Measurements from ENCODE around the gene TNS1. TPM values are rescaled to one million over a fixed set of nuclear protein-coding genes. Genes with fewer than 3 reads are reported as not detected.
A peak's percentile ranks its signal among the peaks of the same experiment; 100 is the strongest.

The TNS1 gene
- total and polyA plus RNA-seq, 10 of the 15 experiments (the other 5 are each of a cell fraction or from before 2014, with no cell fraction given): 0.05 to 0.44 TPM; not detected in 8

DNA sequence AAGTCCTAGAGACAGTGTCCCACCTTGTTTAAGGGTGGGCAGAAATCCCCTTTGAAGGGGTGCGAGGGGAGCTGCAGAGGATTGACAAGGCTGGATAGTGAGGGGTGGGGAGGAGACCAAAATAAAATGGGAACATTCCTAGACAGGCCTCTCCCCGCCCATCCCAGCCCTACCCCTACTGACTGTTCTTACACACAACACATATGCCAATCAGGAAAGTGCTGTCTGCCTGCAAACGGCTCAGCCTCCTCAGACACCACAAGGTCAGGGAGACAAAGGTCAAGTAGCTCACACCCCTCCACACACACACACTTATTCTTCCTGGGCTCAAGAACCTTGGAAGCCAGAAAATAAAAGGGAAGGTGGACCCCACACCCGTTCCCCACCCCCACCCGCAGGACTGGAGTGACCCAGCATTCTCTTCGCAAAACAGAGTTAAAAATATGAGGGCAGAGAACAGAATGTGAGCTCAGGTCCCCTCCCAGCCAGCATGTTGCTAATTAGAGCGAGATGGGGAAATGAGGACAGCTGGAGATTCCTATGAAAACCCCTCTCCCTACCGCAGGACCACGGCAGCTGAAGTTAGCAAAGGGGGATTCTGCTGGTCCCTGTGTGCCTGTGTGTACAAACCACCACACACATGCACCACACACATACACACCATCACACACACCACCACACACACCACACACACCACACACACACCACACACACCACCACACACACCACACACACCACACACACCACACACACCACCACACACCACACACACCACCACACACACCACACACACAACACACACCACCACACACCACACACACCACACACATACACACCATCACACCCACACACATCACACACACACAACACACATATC is 197.8 kb downstream of the TNS1 start:
- Histone ChIP-seq H2AFZ (ENCODE audit: control insufficient read depth, low read depth, low read length) (no peak overlapping the region), H3K36me3 (ENCODE audit: control insufficient read depth in 2 of 2, insufficient read depth in 2 of 2, low read length in 1 of 2) (no peaks in the 10 kb centered on the region), H4K20me1 (ENCODE audit: control insufficient read depth, insufficient read depth) (no peaks in the 10 kb centered on the region), H3K4me1 (ENCODE audit: control insufficient read depth, insufficient read depth, low read length) (no peaks in the 10 kb centered on the region), H3K9ac (ENCODE audit: control insufficient read depth, insufficient read depth, low read length) (no peak overlapping the region), H3K27ac (ENCODE audit: control insufficient read depth, insufficient read depth) (no peak overlapping the region), H3K27me3 (replicated peaks in 1 of 2; ENCODE audit: control insufficient read depth in 2 of 2, insufficient read depth in 2 of 2, low read length in 1 of 2) (0 out of 4 replicates have a peak, but pooled peaks cover 0 to 2% of the 10 kb centered on the region in 2 experiments), H3K4me2 (ENCODE audit: control insufficient read depth, insufficient read depth) (no peak overlapping the region), H3K79me2 (ENCODE audit: control insufficient read depth, insufficient read depth, low read length) (no peaks in the 10 kb centered on the region), H3K4me3 (no peak overlapping the region), H3K9me3 (replicated peaks; ENCODE audit: control insufficient read depth, insufficient read depth, low read length) (no peaks in the 10 kb centered on the region)
- DNase-seq (ENCODE audit: low read depth, low spot score) (no peak), ATAC-seq (no peak), FAIRE-seq (peak; percentile 89)
- BruUV-seq (replicated peaks): no TSS peak
- in situ Hi-C loops (cut with MboI): no loop called here
- ChIA-PET POLR2A (interaction anchor here (0.6 kb wide), 1 partner anchor 344 kb away, joined by 4 read pairs; no protein-coding TSS in a partner anchor), RAD21 (ENCODE audit: unreplicated experiment) (interaction anchor here (0.6 kb wide), 1 partner anchor 12 kb away, joined by 3 read pairs; no protein-coding TSS in a partner anchor), SMC1A (ENCODE audit: uncharacterized antibody, unreplicated experiment) (no interaction called here), CTCF (interaction anchor here (0.8 kb wide), 1 partner anchor 184 kb away, joined by 3 read pairs; no protein-coding TSS in a partner anchor)
- WGBS (ENCODE audit: insufficient coverage, insufficient replicate concordance, low lambda C conversion rate, missing lambda C conversion rate): 21% methylated on average over 9 of the region's 9 CpGs
- TF ChIP-seq SMAD5 (IDR thresholded peaks at IDR 0.05; ENCODE audit: low read depth): no peak
- TF ChIP-seq SIX5 (IDR thresholded peaks at IDR 0.05; ENCODE audit: low read depth, low read length, severe bottlenecking): no peak
- TF ChIP-seq RUNX3 (IDR thresholded peaks at IDR 0.05; ENCODE audit: low read length): peak; percentile 45
- intact Hi-C loops (cut with micrococcal nuclease; ENCODE audit: unreplicated experiment): no loop called here

DNA sequence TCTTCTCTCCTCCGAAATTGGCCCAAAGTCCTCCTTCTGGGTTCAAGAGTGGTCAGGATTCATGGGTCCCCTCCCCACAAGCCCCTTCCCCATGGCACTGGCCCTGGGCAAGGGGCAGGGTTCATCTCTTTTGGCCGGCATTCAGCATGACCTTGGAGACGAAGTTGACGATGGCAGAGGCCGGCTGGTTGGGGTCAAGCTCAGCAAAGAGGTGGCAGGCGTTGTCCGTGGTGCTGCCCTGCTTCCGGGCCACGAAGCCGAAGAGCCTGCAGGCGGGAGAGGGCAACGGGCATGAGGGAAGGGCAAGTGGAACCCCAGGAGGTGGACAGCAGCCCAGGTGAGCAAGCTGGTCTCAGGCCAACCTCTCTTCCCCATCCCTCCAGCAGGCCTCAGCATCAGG is 198.5 kb downstream of the TNS1 start:
- Histone ChIP-seq H3K4me1 (ENCODE audit: control insufficient read depth, insufficient read depth, low read length) (no peaks in the 10 kb centered on the region), H3K9ac (ENCODE audit: control insufficient read depth, insufficient read depth, low read length) (no peak overlapping the region), H3K36me3 (ENCODE audit: control insufficient read depth in 2 of 2, insufficient read depth in 2 of 2, low read length in 1 of 2) (no peaks in the 10 kb centered on the region), H3K27ac (ENCODE audit: control insufficient read depth, insufficient read depth) (no peak overlapping the region), H4K20me1 (ENCODE audit: control insufficient read depth, insufficient read depth) (no peaks in the 10 kb centered on the region), H2AFZ (ENCODE audit: control insufficient read depth, low read depth, low read length) (no peak overlapping the region), H3K4me3 (no peak overlapping the region), H3K27me3 (replicated peaks in 1 of 2; ENCODE audit: control insufficient read depth in 2 of 2, insufficient read depth in 2 of 2, low read length in 1 of 2) (0 out of 4 replicates have a peak, but pooled peaks cover 0 to 2% of the 10 kb centered on the region in 2 experiments), H3K4me2 (ENCODE audit: control insufficient read depth, insufficient read depth) (no peak overlapping the region), H3K79me2 (ENCODE audit: control insufficient read depth, insufficient read depth, low read length) (no peaks in the 10 kb centered on the region), H3K9me3 (replicated peaks; ENCODE audit: control insufficient read depth, insufficient read depth, low read length) (no peaks in the 10 kb centered on the region)
- intact Hi-C loops (cut with micrococcal nuclease; ENCODE audit: unreplicated experiment) (no loop called here), in situ Hi-C loops (cut with MboI) (no loop called here)
- RAD21 ChIA-PET (ENCODE audit: unreplicated experiment): no interaction called here
- POLR2A ChIA-PET: no interaction called here
- CTCF ChIA-PET: interaction anchor here (0.8 to 1.6 kb wide), 2 partner anchors 14 to 185 kb away, joined by 3 read pairs; no protein-coding TSS in a partner anchor
- no peak for ATAC-seq
- DNase-seq (ENCODE audit: low read depth, low spot score): no peak
- SMC1A ChIA-PET (ENCODE audit: uncharacterized antibody, unreplicated experiment): interaction anchor here (1.5 kb wide), 1 partner anchor 14 kb away, joined by 3 read pairs; no protein-coding TSS in a partner anchor
- BruUV-seq (replicated peaks): no TSS peak
- TF ChIP-seq, protein P1, sequence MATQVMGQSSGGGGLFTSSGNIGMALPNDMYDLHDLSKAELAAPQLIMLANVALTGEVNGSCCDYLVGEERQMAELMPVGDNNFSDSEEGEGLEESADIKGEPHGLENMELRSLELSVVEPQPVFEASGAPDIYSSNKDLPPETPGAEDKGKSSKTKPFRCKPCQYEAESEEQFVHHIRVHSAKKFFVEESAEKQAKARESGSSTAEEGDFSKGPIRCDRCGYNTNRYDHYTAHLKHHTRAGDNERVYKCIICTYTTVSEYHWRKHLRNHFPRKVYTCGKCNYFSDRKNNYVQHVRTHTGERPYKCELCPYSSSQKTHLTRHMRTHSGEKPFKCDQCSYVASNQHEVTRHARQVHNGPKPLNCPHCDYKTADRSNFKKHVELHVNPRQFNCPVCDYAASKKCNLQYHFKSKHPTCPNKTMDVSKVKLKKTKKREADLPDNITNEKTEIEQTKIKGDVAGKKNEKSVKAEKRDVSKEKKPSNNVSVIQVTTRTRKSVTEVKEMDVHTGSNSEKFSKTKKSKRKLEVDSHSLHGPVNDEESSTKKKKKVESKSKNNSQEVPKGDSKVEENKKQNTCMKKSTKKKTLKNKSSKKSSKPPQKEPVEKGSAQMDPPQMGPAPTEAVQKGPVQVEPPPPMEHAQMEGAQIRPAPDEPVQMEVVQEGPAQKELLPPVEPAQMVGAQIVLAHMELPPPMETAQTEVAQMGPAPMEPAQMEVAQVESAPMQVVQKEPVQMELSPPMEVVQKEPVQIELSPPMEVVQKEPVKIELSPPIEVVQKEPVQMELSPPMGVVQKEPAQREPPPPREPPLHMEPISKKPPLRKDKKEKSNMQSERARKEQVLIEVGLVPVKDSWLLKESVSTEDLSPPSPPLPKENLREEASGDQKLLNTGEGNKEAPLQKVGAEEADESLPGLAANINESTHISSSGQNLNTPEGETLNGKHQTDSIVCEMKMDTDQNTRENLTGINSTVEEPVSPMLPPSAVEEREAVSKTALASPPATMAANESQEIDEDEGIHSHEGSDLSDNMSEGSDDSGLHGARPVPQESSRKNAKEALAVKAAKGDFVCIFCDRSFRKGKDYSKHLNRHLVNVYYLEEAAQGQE (IDR thresholded peaks at IDR 0.05; ENCODE audit: low read depth, low read length): peak; percentile 66; the same call in 1 of the 2 replicates
- no peak for TF ChIP-seq POU2F2 (IDR thresholded peaks at IDR 0.05; ENCODE audit: borderline replicate concordance, low read depth, low read length)
- FAIRE-seq: no peak
- 75% methylated on average over 12 of the region's 12 CpGs for WGBS (ENCODE audit: insufficient coverage, insufficient replicate concordance, low lambda C conversion rate, missing lambda C conversion rate)
